HCT116 (cell line): ENCODE results near the gene CDH22. TPM values are rescaled to one million over a fixed set of nuclear protein-coding genes. Genes with fewer than 3 reads are reported as not detected.

Source experiments
- ATAC-seq: fragments of 200-7000 bp; cut with Tn5 transposase; 2 replicates; pipeline ENCODE4 v1.9.1; 2020; ENCODE audit warnings: mild to moderate bottlenecking, moderate library complexity
- BruUV-seq: library from RNA; stranded (reverse); fragments of 400-500 nt; replicated peaks from 2 replicates; lab custom pipeline; 2021; lab: Mats Ljungman, UMichigan
- CTCF ChIA-PET: fragments of 300-600 bp; sonication (Branson Sonifier 250); formaldehyde crosslinking; loops from one replicate; lab custom pipeline; 2021; ENCODE audit warnings: antibody characterized with exemption; lab: Charles Lee
- POLR2A ChIA-PET: fragments of 300-600, 350-600 bp; sonication (Branson Sonifier 250); formaldehyde crosslinking; loops from one replicate; lab custom pipeline; 2021; ENCODE audit warnings: antibody characterized with exemption; lab: Charles Lee
- RAD21 ChIA-PET, 2 experiments: fragments of 300-600 bp; sonication (Branson Sonifier 250); formaldehyde crosslinking; loops; one replicate each; lab custom pipeline; 2023; ENCODE audit warnings: low total read pairs in 2 of 2; ENCODE audit not compliant: uncharacterized antibody in 2 of 2, unreplicated experiment in 2 of 2, low non-redundant PET in 1 of 2; lab: Charles Lee
- DNase-seq: peaks from one replicate; pipeline ENCODE4 v3.0.0-alpha.2; 2010; ENCODE audit warnings: low read depth, low spot score
- H2AFZ ChIP-seq: fragments of 200-600 bp; shearing (Covaris generic), sonication (generic); 2 replicates; pipeline ENCODE4 v1.6.1; 2017; ENCODE audit warnings: low read depth, mixed run types, mixed read lengths, antibody characterized with exemption, low read length; ENCODE audit not compliant: poor library complexity, severe bottlenecking
- H3K27ac ChIP-seq: 2 replicates; pipeline ENCODE4 v1.5.1; 2012; ENCODE audit warnings: low read depth, low read length
- H3K27me3 ChIP-seq: fragments of 200-600 bp; sonication (generic); 2 replicates; pipeline ENCODE4 v1.6.1; 2016; ENCODE audit warnings: mixed run types, low read length, mixed read lengths; ENCODE audit not compliant: insufficient read depth
- H3K36me3 ChIP-seq, 2 experiments: fragments of 200-500 bp in 1 of 2; fragments of 200-600 bp in 1 of 2; sonication (Bioruptor generic) in 1 of 2; sonication (generic) in 1 of 2; 2 replicates each; pipeline versions ENCODE4 v1.5.1 to v1.6.1; 2014 to 2016; ENCODE audit warnings: low read length in 2 of 2, inconsistent platforms in 1 of 2, mixed read lengths in 1 of 2, mixed run types in 1 of 2; ENCODE audit not compliant: insufficient read depth in 2 of 2, control insufficient read depth in 1 of 2
- H3K4me1 ChIP-seq, 2 experiments: fragments of 200-600 bp in 1 of 2; sonication (generic) in 1 of 2; 2 replicates each; pipeline versions ENCODE4 v1.5.1 to v1.6.1; 2012 to 2017; ENCODE audit warnings: low read length in 2 of 2, inconsistent platforms in 1 of 2, mild to moderate bottlenecking in 1 of 2, mixed read lengths in 1 of 2, mixed run types in 1 of 2, moderate library complexity in 1 of 2; ENCODE audit not compliant: insufficient read depth in 2 of 2, control insufficient read depth in 1 of 2
- H3K4me2 ChIP-seq: fragments of 200-600 bp; sonication (generic); 2 replicates; pipeline ENCODE4 v1.6.1; 2017; ENCODE audit warnings: mixed run types, low read length, mixed read lengths
- H3K4me3 ChIP-seq, 2 experiments: fragments of 200-600 bp in 1 of 2; sonication (generic) in 1 of 2; replicated peaks in 1 of 2; 2 replicates each; pipeline ENCODE4 v1.5.1; 2011 to 2016; ENCODE audit warnings: low read length in 2 of 2, control low read depth in 1 of 2, low read depth in 1 of 2, mild to moderate bottlenecking in 1 of 2, mixed read lengths in 1 of 2, mixed run types in 1 of 2
- H3K79me2 ChIP-seq: fragments of 200-600 bp; sonication (generic); 2 replicates; pipeline ENCODE4 v1.6.1; 2017; ENCODE audit warnings: mild to moderate bottlenecking, mixed run types, low read length, moderate library complexity, mixed read lengths; ENCODE audit not compliant: insufficient read depth
- H3K9ac ChIP-seq: fragments of 200-600 bp; sonication (generic); 2 replicates; pipeline ENCODE4 v1.6.1; 2016; ENCODE audit warnings: low read length, mixed read lengths
- H3K9me2 ChIP-seq: fragments of 200-600 bp; sonication (generic), shearing (Covaris generic); 2 replicates; pipeline ENCODE4 v1.6.1; 2017; ENCODE audit warnings: mixed run types, mild to moderate bottlenecking, moderate library complexity; ENCODE audit not compliant: insufficient read depth
- H3K9me3 ChIP-seq, 2 experiments: fragments of 200-500 bp in 1 of 2; fragments of 200-600 bp in 1 of 2; sonication (Bioruptor generic) in 1 of 2; sonication (generic) in 1 of 2; 2 replicates each; pipeline ENCODE4 v1.6.1; 2014 to 2017; ENCODE audit warnings: low read length in 2 of 2, mixed read lengths in 2 of 2, inconsistent platforms in 1 of 2, low read depth in 1 of 2, mild to moderate bottlenecking in 1 of 2, mixed run types in 1 of 2, moderate library complexity in 1 of 2; ENCODE audit not compliant: control insufficient read depth in 1 of 2, insufficient read depth in 1 of 2
- H4K20me1 ChIP-seq: fragments of 200-600 bp; sonication (generic), shearing (Covaris generic); 2 replicates; pipeline ENCODE4 v1.6.1; 2017; ENCODE audit warnings: mixed run types, mild to moderate bottlenecking, moderate library complexity; ENCODE audit not compliant: insufficient read depth
- EGR1 ChIP-seq: IDR thresholded peaks from 2 replicates; pipeline ENCODE4 v1.6.1; 2012; ENCODE audit warnings: low read depth
- ELF1 ChIP-seq: IDR thresholded peaks from 2 replicates; pipeline ENCODE4 v1.6.1; 2012; ENCODE audit warnings: low read depth, borderline replicate concordance
- EZH2 ChIP-seq: fragments of 200-600 bp; sonication (generic); IDR thresholded peaks from 2 replicates; pipeline ENCODE4 v1.6.1; 2017; ENCODE audit warnings: antibody characterized with exemption, mixed run types
- FOSL1 ChIP-seq: IDR thresholded peaks from 2 replicates; pipeline ENCODE4 v1.6.1; 2012; ENCODE audit warnings: low read depth
- MAX ChIP-seq: IDR thresholded peaks from 2 replicates; pipeline ENCODE4 v1.6.1; 2012
- REST ChIP-seq: IDR thresholded peaks from 2 replicates; pipeline ENCODE4 v1.6.1; 2012; ENCODE audit warnings: low read depth
- SP1 ChIP-seq: IDR thresholded peaks from 2 replicates; pipeline ENCODE4 v1.6.1; 2012; ENCODE audit warnings: low read depth
- TCF7L2 ChIP-seq: IDR thresholded peaks from 2 replicates; pipeline ENCODE4 v1.7.0; 2011; ENCODE audit warnings: borderline replicate concordance, inconsistent platforms; ENCODE audit not compliant: insufficient read depth, insufficient read length; ENCODE audit errors: extremely low read depth
- YY1 ChIP-seq: IDR thresholded peaks from 2 replicates; pipeline ENCODE4 v1.6.1; 2011; ENCODE audit warnings: low read length, low read depth, moderate library complexity, mild to moderate bottlenecking; ENCODE audit not compliant: insufficient replicate concordance; ENCODE audit errors: extremely low read depth
- ZFX ChIP-seq: fragments of 450-650 bp; IDR thresholded peaks from 2 replicates; pipeline ENCODE4 v1.6.1; 2017
- ZNF274 ChIP-seq: fragments of 200-500 bp; sonication (Bioruptor generic); IDR thresholded peaks from 2 replicates; pipeline ENCODE4 v1.6.1; 2014; ENCODE audit warnings: mild to moderate bottlenecking, low read depth, low read length, inconsistent platforms
- intact Hi-C: fragments of 100-400 bp; cut with micrococcal nuclease; formaldehyde crosslinking; loops from 2 replicates; pipeline ENCODE4 v1.10.0; 2022
- total RNA-seq: library from RNA; stranded (reverse); gene quantifications from one replicate; pipeline ENCODE4 v1.2.1, GENCODE V29; 2021; ENCODE audit not compliant: unreplicated experiment
- TF ChIP-seq, protein P1 (sequence below): IDR thresholded peaks from 2 replicates; pipeline ENCODE4 v1.6.1; 2011; ENCODE audit warnings: mild to moderate bottlenecking, low read length, moderate library complexity; ENCODE audit not compliant: insufficient replicate concordance; ENCODE audit errors: extremely low read depth
- TF ChIP-seq, protein P2 (sequence below): IDR thresholded peaks from 2 replicates; pipeline ENCODE4 v1.6.1; 2012

CDH22 gene
- total RNA-seq, 1 experiment from 2014 or later, result 1.8 TPM

GRCh38 chr20:46164254-46164653, 144.0 kb downstream of the CDH22 start:
- Histone ChIP-seq H3K27ac (no peak overlapping the region), H3K9ac (no peak overlapping the region), H3K79me2 (no peaks in the 10 kb centered on the region), H3K27me3 (peaks cover 34% of the 10 kb centered on the region), H3K9me2 (no peaks in the 10 kb centered on the region), H3K9me3 (no peaks in the 10 kb centered on the region), H2AFZ (no peak overlapping the region), H3K4me1 (peaks cover 0 to 5% of the 10 kb centered on the region in 2 experiments; a peak in 3 of 4 replicates), H4K20me1 (no peaks in the 10 kb centered on the region), H3K4me2 (no peak overlapping the region), H3K4me3 (no peak overlapping the region), H3K36me3 (no peaks in the 10 kb centered on the region)
- ATAC-seq, result no peak
- BruUV-seq, result no TSS peak
- ChIA-PET CTCF (no interaction called here), RAD21 (no interaction called here), POLR2A (no interaction called here)
- intact Hi-C loops, result no loop called here
- TF ChIP-seq FOSL1, result no peak
- TF ChIP-seq EGR1, result no peak
- TF ChIP-seq, protein P1, sequence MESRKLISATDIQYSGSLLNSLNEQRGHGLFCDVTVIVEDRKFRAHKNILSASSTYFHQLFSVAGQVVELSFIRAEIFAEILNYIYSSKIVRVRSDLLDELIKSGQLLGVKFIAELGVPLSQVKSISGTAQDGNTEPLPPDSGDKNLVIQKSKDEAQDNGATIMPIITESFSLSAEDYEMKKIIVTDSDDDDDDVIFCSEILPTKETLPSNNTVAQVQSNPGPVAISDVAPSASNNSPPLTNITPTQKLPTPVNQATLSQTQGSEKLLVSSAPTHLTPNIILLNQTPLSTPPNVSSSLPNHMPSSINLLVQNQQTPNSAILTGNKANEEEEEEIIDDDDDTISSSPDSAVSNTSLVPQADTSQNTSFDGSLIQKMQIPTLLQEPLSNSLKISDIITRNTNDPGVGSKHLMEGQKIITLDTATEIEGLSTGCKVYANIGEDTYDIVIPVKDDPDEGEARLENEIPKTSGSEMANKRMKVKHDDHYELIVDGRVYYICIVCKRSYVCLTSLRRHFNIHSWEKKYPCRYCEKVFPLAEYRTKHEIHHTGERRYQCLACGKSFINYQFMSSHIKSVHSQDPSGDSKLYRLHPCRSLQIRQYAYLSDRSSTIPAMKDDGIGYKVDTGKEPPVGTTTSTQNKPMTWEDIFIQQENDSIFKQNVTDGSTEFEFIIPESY, result no peak
- TF ChIP-seq, protein P2, sequence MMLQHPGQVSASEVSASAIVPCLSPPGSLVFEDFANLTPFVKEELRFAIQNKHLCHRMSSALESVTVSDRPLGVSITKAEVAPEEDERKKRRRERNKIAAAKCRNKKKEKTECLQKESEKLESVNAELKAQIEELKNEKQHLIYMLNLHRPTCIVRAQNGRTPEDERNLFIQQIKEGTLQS, result no peak
- no peak for TF ChIP-seq EZH2
- TF ChIP-seq ELF1, result no peak
- no peak for TF ChIP-seq ZFX
- TF ChIP-seq SP1, result no peak
- no peak for TF ChIP-seq REST
- no peak for TF ChIP-seq YY1
- no peak for TF ChIP-seq MAX
- TF ChIP-seq TCF7L2, result no peak
- no peak for TF ChIP-seq ZNF274
- DNase-seq, result no peak
